Measurements from ENCODE around the gene ETV7. TPM values are rescaled to one million over a fixed set of nuclear protein-coding genes. Genes with fewer than 3 reads are reported as not detected.
"Not testable (repeated sequence)": the region's sequence is repeated elsewhere in the genome, so short reads cannot be mapped to it uniquely, and the experiment has no call there.

ETV7 gene
- total and polyA plus RNA-seq, 7 donors, result 0.36 to 11.6 (median 2.9) TPM; not detected in 1

- H3K27ac ChIP-seq, result no peak overlapping the region
- H3K9me3 ChIP-seq, result no peaks in the 10 kb centered on the region
- no peaks in the 10 kb centered on the region for H3K36me3 ChIP-seq
- peaks cover 0 to 9% (median 7%) of the 10 kb centered on the region in 4 donors for H3K4me1 ChIP-seq
- intact Hi-C loops (cut with DNase I), result no loop called here
- 24 to 67% methylated on average over 12 of the region's 12 CpGs for WGBS, 2 donors
- no peak overlapping the region for H3K4me3 ChIP-seq
- H3K27me3 ChIP-seq, result peaks cover 0 to 17% (median 0%) of the 10 kb centered on the region in 3 donors
- no peak for TF ChIP-seq EP300 (IDR thresholded peaks at IDR 0.05)
- no peak for TF ChIP-seq CTCF (IDR thresholded peaks at IDR 0.05)
- TF ChIP-seq POLR2A (IDR thresholded peaks at IDR 0.05), result no peak
- no peak for TF ChIP-seq POLR2AphosphoS5 (IDR thresholded peaks at IDR 0.05)
- DNase-seq, result peak; percentile 52
These were observed 48.3 kb downstream of the ETV7 start for GRCh38 chr6:36339146-36339545.

DNA sequence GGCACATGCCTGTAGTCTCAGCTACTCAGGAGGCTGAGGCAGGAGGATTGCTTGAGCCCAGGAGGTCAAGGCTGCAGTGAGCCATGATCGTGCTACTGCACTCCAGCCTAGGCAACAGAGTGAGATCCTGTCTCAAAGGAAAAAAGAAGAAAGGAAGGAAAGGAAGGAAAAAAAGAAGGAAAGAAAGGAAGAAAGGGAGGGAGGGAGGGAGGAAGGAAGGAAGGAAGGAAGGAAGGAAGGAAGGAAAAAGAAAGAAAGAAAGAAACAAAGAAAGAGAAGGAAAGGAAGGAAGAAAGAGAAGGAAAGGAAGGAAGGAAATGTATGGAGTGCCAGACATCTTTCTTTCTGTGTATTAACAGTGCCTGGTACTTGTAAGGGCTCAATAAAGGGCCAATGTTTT lies 49.2 kb downstream of the ETV7 start:
- H3K36me3 ChIP-seq; H3K4me1 ChIP-seq; H3K27ac ChIP-seq; DNase-seq; H3K4me3 ChIP-seq; H3K9me3 ChIP-seq; intact Hi-C loops (cut with DNase I): not testable (repeated sequence)
- WGBS, 2 donors, result 57 to 98% methylated on average over 1 of the region's 1 CpG
- H3K27me3 ChIP-seq, result peaks cover 0 to 26% (median 0%) of the 10 kb centered on the region in 3 donors

GRCh38 chr6:36337814-36338213 lies 49.7 kb downstream of the ETV7 start:
- H3K4me1 ChIP-seq, result peaks cover 0 to 9% (median 7%) of the 10 kb centered on the region in 4 donors
- no peak overlapping the region for H3K27ac ChIP-seq
- no peaks in the 10 kb centered on the region for H3K9me3 ChIP-seq
- H3K27me3 ChIP-seq, result peaks cover 0 to 30% (median 0%) of the 10 kb centered on the region in 3 donors
- 82 to 91% methylated on average over 1 of the region's 1 CpG for WGBS, 2 donors
- H3K36me3 ChIP-seq, result no peaks in the 10 kb centered on the region
- intact Hi-C loops (cut with DNase I), result no loop called here
- no peak for DNase-seq
- H3K4me3 ChIP-seq, result no peak overlapping the region
- no peak for TF ChIP-seq CTCF (IDR thresholded peaks at IDR 0.05)
- no peak for TF ChIP-seq EP300 (IDR thresholded peaks at IDR 0.05)
- no peak for TF ChIP-seq POLR2AphosphoS5 (IDR thresholded peaks at IDR 0.05)
- no peak for TF ChIP-seq POLR2A (IDR thresholded peaks at IDR 0.05)

GRCh38 chr6:36336779-36337241 lies 50.7 kb downstream of the ETV7 start, which contains the start of gene BNIP5:
TSS of gene BNIP5 (minus strand) at chr6:36336888. CDS start at chr6:36330690, 6,198 bp downstream.
- no peak within 1 kb of the TSS for H3K27ac ChIP-seq
- intact Hi-C loops (cut with DNase I), result no loop called here
- no peaks in the 10 kb centered on the region for H3K9me3 ChIP-seq
- TF ChIP-seq POLR2A (IDR thresholded peaks at IDR 0.05), result peak in 1 of 2 donors; percentile 37
- TF ChIP-seq EP300 (IDR thresholded peaks at IDR 0.05), result no peak
- no peak for TF ChIP-seq POLR2AphosphoS5 (IDR thresholded peaks at IDR 0.05)
- TF ChIP-seq CTCF (IDR thresholded peaks at IDR 0.05), result no peak
- peaks cover 0 to 9% (median 7%) of the 10 kb centered on the region in 4 donors for H3K4me1 ChIP-seq
- no peaks in the 10 kb centered on the region for H3K36me3 ChIP-seq
- no peak for DNase-seq
- peaks cover 0 to 34% (median 0%) of the 10 kb centered on the region in 3 donors for H3K27me3 ChIP-seq
- no peak within 1 kb of the TSS for H3K4me3 ChIP-seq
- 12 to 44% methylated on average over 3 of the region's 3 CpGs for WGBS, 2 donors

DNA sequence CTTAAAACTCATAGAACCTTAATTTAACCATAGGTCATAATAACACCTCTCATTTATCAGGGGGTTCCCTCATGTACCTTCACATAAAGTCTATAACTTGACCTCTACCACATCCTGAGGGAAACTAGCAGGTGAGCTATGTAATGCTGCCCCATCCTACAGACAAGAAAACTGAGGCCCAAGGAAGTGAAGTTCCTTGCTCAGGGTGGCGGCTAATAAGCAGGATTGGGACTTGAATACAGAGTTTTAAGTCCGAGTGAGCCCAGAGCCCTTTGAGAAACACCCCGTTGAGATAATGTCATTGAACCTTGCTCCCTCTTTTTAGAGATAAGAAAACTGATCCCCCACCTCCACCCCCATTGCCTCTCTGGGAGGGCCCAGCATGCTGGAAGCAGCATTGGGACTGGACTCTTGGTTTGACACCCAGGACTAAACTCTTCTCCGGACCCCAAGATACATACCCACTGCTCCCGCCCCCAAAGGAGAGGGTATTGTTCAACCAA lies 51.2 kb downstream of the ETV7 start:
- intact Hi-C loops (cut with DNase I), result no loop called here
- Histone ChIP-seq H3K27ac (no peak overlapping the region), H3K36me3 (no peaks in the 10 kb centered on the region), H3K27me3 (peaks cover 0 to 34% (median 0%) of the 10 kb centered on the region in 3 donors), H3K4me1 (peaks cover 0 to 9% (median 7%) of the 10 kb centered on the region in 4 donors), H3K9me3 (no peaks in the 10 kb centered on the region), H3K4me3 (no peak overlapping the region)
- no peak for DNase-seq
- no peak for TF ChIP-seq EP300 (IDR thresholded peaks at IDR 0.05)
- no peak for TF ChIP-seq POLR2AphosphoS5 (IDR thresholded peaks at IDR 0.05)
- TF ChIP-seq CTCF (IDR thresholded peaks at IDR 0.05), result no peak
- TF ChIP-seq POLR2A (IDR thresholded peaks at IDR 0.05), result no peak
- WGBS, 2 donors, result 46 to 81% methylated on average over 5 of the region's 5 CpGs

All from sigmoid colon (tissue), 7 donors.